GM19193 (cell line): ENCODE results near the gene LSMEM2.

ENCODE experiments used
- POLR2A ChIP-seq: IDR thresholded peaks from 4 replicates; pipeline ENCODE4 v1.6.1; 2011; ENCODE audit not compliant: insufficient read depth, insufficient read length; ENCODE audit errors: extremely low read depth

LSMEM2 gene

DNA sequence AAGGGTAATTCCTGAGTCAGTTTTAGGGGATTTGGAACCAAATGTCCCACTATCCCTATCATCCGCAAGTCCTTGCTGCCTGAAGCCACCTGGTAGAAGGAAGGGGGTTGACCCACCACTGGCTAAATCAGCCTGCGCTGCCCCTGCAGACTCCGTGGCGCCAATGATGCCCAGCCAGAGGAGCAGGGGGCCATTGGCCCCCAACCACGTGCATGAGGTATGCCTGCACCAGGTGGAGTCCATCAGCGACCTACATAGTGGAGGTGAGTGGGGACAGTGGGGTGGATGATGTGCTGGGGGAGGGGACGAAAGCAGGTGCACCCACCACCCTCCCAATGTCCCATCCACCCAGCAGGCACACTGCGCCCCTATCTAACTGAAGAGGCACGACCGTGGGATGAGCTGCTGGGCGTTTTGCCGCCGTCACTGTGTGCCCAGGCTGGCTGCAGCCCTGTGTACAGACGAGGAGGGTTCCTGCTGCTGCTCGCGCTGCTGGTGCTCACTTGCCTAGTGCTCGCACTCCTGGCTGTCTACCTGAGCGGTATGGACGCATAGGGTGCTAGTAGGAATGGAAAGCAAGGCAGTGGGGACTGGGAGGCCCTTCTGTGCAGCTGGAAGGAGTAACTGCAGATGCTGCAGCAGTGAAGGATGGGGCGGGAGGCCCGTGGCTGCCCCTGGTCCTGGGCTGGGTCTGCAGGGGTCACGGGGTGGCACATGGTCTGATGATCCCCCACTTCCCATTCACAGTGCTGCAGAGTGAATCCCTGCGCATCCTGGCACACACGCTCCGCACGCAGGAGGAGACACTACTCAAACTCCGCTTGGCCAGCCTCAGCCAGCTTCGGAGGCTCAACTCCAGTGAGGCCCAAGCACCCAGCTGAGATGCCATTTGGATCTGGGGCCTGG, 7.7 kb downstream of the LSMEM2 start:
- TF ChIP-seq POLR2A = no peak

DNA sequence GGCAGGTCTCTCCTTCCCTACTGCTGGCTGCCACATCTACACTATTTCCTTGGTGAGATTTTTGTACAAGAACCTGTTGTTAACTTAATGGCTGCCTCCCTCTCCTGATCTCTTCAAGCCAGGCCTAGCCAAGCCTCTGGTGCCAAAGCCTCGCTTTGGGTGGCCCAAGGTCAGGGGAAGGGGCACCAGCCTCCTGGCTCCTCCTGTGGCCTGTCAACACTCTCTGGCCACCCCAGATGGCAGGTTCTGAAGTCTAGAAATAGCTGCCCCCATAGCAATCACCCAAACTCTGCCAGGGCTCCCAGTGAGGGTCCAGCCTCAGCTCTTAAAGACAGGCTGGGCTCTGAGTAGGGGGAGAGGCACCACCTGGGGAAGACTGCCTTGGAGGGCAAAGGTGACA, 8.4 kb downstream of the LSMEM2 start:
- TF ChIP-seq POLR2A = no peak

DNA sequence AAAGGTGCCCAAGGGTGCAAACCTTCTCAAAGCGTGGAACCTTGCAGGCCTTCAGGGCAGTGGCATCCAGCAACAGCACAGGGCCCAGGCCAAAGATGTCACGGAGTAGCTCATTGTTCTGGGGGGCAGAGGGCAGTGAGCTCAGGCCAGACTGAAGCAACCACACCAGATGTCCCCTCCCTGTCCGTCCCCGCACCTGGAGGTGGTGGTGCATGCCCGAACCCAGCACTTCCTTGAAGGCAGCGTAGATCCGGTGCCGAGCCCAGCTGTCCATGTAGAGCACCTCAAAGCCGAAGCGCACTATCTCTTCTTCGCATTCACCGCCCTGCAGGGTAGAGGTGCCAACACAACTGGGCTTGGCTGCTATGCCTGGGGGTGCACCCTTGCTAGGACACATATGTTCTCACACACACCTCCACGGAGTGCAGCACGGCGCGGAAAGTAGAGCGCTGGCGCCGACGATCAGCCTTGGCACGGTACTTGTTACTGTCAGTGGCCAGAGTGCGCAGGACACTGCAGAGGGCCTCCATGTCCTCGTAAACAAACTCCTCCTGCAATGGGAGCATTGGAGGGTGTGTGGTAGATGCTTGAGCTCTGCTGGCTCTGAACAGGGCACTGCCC, 9.6 kb downstream of the LSMEM2 start:
- TF ChIP-seq POLR2A = no peak

DNA sequence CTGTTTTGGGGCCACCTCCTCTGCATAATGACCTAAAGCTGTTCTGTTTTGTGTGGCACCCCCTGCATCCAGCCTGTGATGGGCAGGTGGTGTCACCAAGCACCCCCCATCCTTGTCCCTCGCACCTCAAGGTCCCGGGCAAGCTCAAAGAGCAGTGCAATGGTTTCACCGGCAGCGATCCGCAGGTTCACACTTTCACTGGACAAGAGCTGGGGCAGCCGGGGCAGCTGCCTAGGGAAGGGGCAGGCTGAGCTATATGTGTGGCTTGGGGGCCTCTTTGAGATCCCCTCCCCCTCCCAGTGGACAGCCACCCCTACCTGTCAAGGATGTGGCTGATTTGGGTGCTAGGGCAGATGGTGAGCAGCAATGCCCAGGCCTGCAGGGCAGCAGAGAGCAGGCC, 10.2 kb downstream of the LSMEM2 start:
- TF ChIP-seq POLR2A = no peak

DNA sequence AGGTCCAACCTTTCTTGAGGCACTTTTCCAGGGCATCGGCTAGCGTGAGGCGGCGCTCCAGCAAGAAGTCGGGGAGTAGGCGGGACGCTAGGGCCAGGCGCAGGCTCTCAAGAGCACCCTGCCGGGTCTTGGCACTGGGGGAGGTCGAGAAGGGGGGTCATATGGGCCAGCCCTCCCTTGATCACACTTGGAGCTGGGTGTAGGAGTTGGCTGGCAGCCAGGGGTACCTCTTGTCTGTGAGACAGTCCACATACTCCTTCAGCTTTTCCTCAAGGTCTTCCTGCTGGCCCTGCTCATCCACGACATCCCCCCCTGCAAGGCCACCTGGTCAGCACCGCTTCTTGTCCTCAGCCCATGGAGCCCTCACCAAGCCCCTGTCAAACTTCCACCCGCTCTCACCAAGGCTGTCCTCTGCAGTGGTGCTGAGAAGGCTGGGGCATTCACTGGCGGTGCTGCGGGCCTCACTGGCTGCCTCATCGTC, 11.3 kb downstream of the LSMEM2 start:
- no peak for TF ChIP-seq POLR2A

DNA sequence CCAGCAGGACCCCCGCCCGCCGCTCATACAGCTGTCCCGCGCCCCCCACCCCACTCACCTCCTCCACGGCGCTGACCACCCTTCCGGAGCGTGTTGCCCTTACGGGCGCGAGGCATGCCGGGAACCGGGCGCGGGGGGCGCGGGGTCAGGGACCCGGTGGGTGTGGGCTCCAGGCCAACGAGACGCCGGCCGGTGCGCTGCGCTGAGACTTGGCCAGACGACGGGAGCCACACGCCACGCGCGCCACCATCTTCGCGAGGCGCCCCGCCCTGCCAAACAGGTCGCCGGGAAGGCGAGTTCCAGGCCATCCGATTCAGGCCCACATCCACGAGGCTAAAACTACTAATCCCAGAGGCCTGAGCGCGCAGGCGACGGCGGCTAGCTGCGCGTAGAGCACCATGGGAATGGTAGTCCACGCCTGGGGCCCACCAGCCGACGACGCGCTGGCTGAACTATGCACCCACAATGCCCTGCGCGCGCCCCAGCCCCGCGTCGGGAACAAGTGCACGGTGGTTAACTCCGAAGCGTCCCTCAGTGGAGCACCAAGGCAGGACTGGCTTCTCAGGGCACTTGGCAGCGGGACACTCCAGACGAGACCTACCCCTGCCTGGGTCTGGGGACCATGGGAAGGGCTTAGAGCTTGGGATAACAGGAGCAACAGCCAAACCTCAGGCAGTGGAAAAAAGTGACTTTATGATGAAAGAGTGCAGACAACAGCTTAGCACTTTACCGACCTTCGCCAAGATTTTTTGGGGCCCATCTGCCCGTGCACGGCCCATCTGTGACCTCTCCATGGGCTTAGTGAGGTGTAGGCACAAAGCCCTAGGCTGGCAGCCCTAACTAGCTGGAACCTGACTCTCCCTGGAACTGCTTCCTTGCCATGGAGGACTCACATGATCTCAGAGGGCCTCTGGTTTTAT, 13.5 kb downstream of the LSMEM2 start, which contains the start of gene IFRD2:
TSS of gene IFRD2 (minus strand) at position 271 of the 920 bp plus-strand sequence. CDS start at position 116, 155 bp downstream.
- TF ChIP-seq POLR2A = peak; percentile 75

DNA sequence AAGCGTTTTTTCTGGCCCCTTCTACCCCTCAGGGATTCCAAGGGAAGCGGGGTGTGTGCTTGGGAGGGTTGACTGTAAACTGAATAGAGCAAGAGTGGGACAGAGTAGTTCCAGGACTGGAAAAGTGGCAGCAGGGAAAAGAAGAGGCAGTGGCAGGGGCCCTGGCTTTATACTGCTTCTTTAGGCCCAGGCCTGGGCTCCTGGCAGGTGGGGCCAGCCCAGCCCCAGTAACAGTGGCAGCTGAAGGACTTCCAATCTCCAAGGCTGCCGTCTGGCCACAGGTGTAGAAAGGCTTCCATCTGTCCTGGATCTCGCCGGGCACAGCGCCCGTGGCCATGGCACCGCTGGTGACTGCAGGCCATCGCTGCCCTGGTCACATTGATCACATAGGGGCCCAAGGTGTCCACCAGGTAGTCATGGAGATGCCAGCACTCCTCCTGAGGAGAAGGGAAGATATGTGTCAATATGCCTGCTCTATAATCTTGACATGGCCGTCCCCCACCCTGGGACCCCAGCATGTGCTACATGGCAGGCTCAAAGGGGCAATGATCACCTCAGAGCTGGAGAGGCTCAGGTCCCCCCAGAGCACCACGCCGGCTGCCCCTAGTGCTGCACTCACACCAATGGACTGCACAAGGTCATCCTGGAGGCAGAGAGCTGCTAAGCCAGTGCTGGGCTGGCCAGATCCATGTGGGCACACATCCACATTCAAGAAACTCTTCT, 14.4 kb downstream of the LSMEM2 start:
- TF ChIP-seq POLR2A = no peak

DNA sequence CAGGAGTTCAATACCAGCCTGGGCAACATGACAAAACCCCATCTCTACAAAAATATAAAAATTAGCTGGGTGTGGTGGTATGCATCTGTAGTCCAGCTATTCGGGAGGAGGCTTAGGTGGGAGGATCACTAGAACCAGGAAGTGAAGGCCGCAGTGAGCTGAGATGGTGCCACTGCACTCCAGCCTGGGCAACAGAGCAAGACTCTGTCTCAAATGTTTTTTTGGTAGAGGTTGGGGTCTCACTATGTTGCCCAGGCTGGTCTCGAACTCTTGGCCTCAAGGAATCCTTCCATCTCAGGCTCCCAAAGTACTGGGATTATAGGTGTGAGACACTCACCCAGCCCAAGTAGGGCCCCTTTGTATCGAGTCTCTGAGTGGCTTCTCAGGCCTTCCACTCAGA, 15.2 kb downstream of the LSMEM2 start:
- TF ChIP-seq POLR2A = no peak

DNA sequence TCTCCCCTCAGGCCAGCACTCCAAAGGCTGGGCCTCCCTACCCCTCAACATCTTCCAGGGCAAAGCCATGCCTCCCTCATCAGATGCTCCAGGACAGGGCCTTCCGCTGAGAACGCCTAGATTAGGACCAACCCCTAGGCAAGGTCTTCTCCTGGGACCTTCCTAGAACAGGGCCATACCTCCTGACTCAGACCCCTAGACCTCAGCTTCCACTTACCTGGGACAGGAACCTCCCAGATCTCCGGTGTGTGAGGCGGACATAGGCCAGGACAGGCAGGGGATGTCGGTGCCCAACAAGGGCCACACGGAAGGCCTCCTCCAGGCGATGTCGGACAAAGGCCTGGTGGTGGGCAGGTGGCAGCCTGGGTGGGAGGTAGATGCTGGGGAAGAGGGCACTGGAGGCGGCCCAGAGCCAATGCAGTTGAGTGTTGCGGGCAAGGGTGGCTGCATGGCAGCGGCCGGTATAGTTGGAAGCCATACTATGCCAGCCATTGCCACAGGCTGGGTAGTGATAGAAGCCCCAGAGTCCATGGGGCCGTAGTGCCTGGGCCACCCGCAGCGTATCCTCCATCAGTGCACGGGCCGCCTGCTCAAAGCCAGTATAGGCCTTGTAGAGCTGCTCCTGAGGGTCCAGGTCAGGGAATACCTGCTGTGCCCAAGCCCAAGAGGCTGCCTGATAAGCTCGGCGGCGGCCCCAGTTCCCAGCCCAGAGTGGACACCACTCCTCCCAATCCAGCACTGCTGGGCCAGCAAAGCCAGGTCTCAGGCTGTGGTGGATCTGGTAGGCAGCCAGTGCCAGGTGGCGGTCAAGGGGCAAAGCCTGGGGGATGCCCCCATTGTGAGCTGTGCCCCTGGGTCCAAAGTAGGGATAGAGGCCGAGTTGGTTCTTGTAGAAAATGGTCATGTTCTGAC, 15.9 kb downstream of the LSMEM2 start:
- no peak for TF ChIP-seq POLR2A

DNA sequence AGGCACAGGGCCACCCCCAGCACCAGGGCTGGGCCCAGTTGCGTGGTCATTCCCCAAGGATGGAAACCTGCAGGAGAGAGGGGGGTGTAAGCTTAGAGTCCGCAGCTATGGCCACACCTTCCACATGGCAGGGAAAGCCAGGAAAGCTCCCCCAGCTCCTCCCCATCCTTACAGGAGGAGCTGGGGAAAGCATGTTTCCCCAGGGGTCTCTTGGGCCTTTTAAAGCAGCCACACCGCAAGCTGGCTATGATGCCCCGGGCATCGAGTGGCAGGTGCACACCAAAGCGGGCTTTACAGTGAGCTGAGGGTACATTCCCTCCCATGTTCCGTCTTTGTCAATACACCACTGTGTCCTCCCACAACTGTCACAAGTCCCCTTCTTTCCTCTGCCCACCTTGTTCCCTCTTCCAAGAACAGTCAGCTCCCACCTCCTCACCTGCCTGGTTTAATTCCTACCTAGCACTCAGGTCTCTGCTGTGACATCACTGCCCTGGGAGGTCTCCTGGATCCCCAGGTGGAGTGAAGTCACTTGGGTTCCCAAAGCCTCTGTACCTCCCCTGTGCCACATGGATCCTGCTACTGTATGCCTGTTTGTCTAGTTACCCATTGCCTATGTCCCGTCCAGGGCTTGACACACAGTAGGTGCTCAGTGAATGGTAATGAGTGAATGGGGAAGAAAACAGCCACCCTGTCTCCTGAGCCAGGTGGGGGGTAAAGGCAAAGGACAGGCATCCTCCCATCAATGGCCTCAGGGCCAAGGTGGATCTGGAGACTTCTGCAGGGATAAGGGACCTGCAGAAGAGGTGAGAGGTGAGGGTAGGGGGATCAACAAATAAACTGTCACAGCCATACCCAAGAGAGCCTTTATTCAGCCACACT, 16.9 kb downstream of the LSMEM2 start:
- no peak for TF ChIP-seq POLR2A

DNA sequence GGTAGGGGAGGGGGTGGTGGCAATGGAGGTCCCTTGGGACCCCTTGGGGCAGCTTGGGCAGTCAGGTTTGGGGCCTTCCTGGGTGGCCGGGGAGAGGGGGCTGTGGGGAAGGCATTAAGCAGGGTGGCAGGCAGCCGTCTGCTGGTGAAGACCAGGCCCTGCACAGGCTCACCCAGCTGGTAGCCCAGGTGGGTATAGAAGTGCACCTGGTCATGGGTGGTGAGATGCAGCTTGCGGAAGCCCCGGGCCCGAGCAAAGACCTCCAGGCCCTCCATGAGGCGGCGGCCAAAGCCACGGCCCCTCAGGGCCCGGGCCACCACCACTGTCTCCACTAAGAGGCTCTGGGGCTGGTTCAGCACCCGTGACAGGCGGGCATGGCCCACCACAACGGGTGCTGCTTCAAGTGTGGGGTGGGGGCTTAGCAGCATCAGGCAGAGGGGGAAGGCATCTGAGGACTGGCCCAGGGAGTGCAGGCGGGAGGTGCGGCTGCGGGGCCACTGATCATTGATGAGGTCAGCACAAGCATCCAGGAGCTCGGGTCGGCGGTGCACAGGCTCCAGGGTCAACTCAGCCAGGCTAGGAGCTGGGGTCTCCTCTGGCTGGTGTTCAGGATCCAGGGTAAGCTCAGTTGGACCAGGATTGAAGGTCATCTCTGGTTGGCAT, 18.0 kb downstream of the LSMEM2 start:
- TF ChIP-seq POLR2A = no peak

DNA sequence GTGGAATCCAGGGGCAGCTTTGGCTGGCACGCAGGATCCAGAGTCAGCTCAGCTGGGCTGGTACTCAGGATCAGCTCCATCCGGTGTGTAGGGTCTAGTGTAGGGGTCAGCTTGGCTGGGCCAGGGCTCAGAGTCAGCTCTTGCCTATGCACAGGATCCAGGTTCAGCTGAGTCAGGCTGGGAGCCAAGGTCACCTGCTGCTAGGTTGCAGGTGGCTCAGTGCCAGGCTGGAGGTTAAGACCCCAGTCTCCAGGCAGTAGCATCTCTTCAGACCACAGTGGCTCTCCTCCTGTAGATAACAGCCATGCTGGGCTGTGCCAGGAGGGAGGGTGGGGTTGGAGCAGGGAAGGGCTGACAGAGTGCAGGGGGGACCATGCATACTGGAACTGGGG, 18.5 kb downstream of the LSMEM2 start:
- no peak for TF ChIP-seq POLR2A
